GM12801 (cell line): ENCODE data around the gene ADAM12.

ENCODE experiments used
- CTCF ChIP-seq: IDR thresholded peaks from one replicate; pipeline ENCODE4 v1.5.1; 2011; ENCODE audit warnings: control low read depth; ENCODE audit not compliant: insufficient read length; ENCODE audit errors: extremely low read depth

The ADAM12 gene

GRCh38 chr10:126124046-126124445 is 264.2 kb downstream of the ADAM12 start:
- TF ChIP-seq CTCF, result no peak

DNA sequence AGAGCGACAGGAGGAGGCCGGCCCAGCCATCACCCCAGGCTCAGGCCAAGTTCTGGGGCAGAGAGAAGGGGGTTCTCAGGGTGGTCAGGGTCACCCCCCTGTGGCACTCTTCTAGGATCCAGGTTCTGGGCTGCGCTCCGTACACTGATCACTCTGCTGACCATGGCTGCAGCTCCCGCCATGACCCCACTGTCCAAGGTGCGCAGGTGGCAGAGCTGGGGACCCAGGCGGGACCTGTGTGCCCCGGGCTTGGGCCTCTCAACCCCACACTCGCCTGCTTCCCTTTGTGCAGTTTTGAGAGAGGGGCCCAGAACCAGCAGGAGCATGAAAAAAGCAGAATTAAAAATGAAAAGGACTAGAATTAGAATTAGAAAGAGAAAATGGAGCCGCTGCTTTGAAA is 264.8 kb downstream of the ADAM12 start:
- no peak for TF ChIP-seq CTCF

GRCh38 chr10:126122881-126123280 is 265.4 kb downstream of the ADAM12 start:
- no peak for TF ChIP-seq CTCF

DNA sequence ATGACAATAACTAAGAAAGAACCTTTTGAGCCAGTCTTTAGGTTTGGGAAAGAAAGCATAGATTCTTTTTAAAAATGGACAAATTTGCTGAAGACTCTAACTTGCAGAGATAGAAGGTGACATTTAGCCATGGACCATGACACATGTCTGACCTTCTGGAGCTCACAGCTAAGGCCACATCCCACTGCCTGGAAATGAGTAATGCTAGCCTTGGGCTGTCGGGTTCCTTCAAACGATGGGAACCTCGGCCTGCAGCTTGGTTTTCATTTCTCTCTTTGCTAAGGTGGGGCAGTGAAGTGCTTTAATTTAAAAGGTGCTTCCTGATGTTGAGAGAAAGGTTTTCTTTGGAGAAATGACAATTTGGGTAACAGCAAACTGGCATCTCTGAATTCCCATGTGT is 268.7 kb downstream of the ADAM12 start:
- TF ChIP-seq CTCF, result no peak

DNA sequence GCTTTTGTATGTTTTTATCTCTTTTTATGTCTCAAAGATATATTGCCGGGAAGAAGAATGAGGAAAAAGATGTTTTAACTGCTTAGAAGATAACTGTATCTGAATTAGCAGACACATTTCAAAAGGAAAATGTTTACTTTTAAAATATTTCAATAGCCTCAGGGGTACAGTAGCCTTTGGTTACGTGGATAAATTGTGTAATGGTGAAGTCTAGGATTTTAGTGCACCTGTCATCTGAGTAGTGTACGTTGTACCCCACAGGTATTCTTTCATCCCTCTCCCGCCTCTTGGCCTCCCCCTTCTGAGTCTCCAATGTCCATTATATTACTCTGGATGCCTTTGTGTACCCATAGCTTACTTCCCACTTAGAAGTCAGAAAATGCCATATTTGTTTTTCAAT is 269.8 kb downstream of the ADAM12 start:
- no peak for TF ChIP-seq CTCF

DNA sequence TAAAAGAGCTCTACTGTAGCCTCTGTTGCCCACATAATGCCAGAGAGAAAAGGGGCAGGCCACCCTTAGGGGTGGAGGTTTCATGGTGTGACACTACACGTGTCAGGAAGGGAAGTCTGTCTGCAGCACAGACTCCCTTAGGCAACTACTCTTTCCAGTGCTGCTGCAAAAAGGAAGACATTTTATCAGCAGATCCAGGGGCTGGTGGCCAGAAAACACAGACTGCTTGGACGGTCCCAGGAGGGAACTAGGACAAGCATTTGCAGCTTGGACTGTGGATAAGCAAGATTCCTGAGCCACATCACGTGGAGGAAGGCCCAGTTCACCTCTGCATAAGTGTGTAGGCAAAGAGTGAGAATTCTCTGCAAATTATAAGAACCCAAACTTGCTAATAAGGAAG is 271.1 kb downstream of the ADAM12 start:
- TF ChIP-seq CTCF, result no peak

- TF ChIP-seq CTCF, result no peak
Observed at GRCh38 chr10:126115886-126116285, 272.4 kb downstream of the ADAM12 start.
